Osteocyte (in vitro differentiated cells): ENCODE measurements around the gene APOC3. TPM values are rescaled to one million over a fixed set of nuclear protein-coding genes. Genes with fewer than 3 reads are reported as not detected.

Experiments used
- DNase-seq: peaks from one replicate; pipeline ENCODE4 v3.0.0; 2021; ENCODE audit warnings: mixed read lengths; ENCODE audit not compliant: unreplicated experiment; ENCODE audit errors: extremely low spot score
- H3K27ac Mint-ChIP-seq: one replicate; pipeline ENCODE4 v1.8.0; 2021; ENCODE audit warnings: mild to moderate bottlenecking, mixed read lengths; ENCODE audit not compliant: unreplicated experiment
- H3K27me3 Mint-ChIP-seq: one replicate; pipeline ENCODE4 v1.8.0; 2021; ENCODE audit warnings: mixed read lengths; ENCODE audit not compliant: unreplicated experiment
- H3K36me3 Mint-ChIP-seq: one replicate; pipeline ENCODE4 v1.8.0; 2021; ENCODE audit warnings: mixed read lengths; ENCODE audit not compliant: unreplicated experiment
- H3K4me1 Mint-ChIP-seq: one replicate; pipeline ENCODE4 v1.8.0; 2021; ENCODE audit warnings: mixed read lengths; ENCODE audit not compliant: unreplicated experiment
- H3K4me3 Mint-ChIP-seq: one replicate; pipeline ENCODE4 v1.8.0; 2021; ENCODE audit warnings: mild to moderate bottlenecking, moderate library complexity, mixed read lengths; ENCODE audit not compliant: unreplicated experiment
- H3K9me3 Mint-ChIP-seq: one replicate; pipeline ENCODE4 v1.8.0; 2021; ENCODE audit warnings: mixed read lengths; ENCODE audit not compliant: unreplicated experiment
- CTCF ChIP-seq: fragments of 200-600 bp; sonication (generic); IDR thresholded peaks from 2 replicates; pipeline ENCODE4 v1.5.0; 2021; ENCODE audit warnings: antibody characterized with exemption, mild to moderate bottlenecking, moderate library complexity
- total RNA-seq: library from RNA; stranded (reverse); gene quantifications from 2 replicates; pipeline ENCODE4 v1.2.1, GENCODE V29; 2021

Gene APOC3
- total RNA-seq, 1 donor from 2014 or later, result not detected

- TF ChIP-seq CTCF, result no peak
- Mint-ChIP-seq H3K9me3 (no peaks in the 10 kb centered on the region), H3K4me1 (no peaks in the 10 kb centered on the region), H3K27ac (no peak overlapping the region), H3K27me3 (no peaks in the 10 kb centered on the region), H3K36me3 (peaks cover 56% of the 10 kb centered on the region), H3K4me3 (no peak overlapping the region)
- DNase-seq, result no peak
These were observed 36.0 kb downstream of the APOC3 start for GRCh38 chr11:116865696-116866095.

- H3K27ac Mint-ChIP-seq, result no peak overlapping the region
- TF ChIP-seq CTCF, result no peak
- no peak overlapping the region for H3K4me3 Mint-ChIP-seq
- DNase-seq, result no peak
- H3K4me1 Mint-ChIP-seq, result peaks cover 10% of the 10 kb centered on the region
- no peaks in the 10 kb centered on the region for H3K9me3 Mint-ChIP-seq
- H3K36me3 Mint-ChIP-seq, result peaks cover 55% of the 10 kb centered on the region
- no peaks in the 10 kb centered on the region for H3K27me3 Mint-ChIP-seq
These were observed 37.2 kb downstream of the APOC3 start for GRCh38 chr11:116866804-116867455.

- DNase-seq, result no peak
- TF ChIP-seq CTCF, result no peak
- peaks cover 11% of the 10 kb centered on the region for H3K4me1 Mint-ChIP-seq
- H3K9me3 Mint-ChIP-seq, result no peaks in the 10 kb centered on the region
- no peak overlapping the region for H3K4me3 Mint-ChIP-seq
- H3K27ac Mint-ChIP-seq, result no peak overlapping the region
- no peaks in the 10 kb centered on the region for H3K27me3 Mint-ChIP-seq
- H3K36me3 Mint-ChIP-seq, result peaks cover 54% of the 10 kb centered on the region
These were observed 37.9 kb downstream of the APOC3 start for GRCh38 chr11:116867619-116868018.

- TF ChIP-seq CTCF, result no peak
- Mint-ChIP-seq H3K27ac (no peak overlapping the region), H3K36me3 (peaks cover 58% of the 10 kb centered on the region), H3K9me3 (no peaks in the 10 kb centered on the region), H3K4me3 (no peak overlapping the region), H3K4me1 (peaks cover 11% of the 10 kb centered on the region), H3K27me3 (no peaks in the 10 kb centered on the region)
- DNase-seq, result no peak
These were observed 38.4 kb downstream of the APOC3 start for GRCh38 chr11:116868066-116868465.

- Mint-ChIP-seq H3K9me3 (no peaks in the 10 kb centered on the region), H3K36me3 (peaks cover 60% of the 10 kb centered on the region), H3K27me3 (no peaks in the 10 kb centered on the region)
These were observed 39.9 kb downstream of the APOC3 start for GRCh38 chr11:116869610-116870009.

More at GRCh38 chr11:116869610-116870009, 39.9 kb downstream of the APOC3 start:
- DNase-seq, result no peak
- Mint-ChIP-seq H3K4me1 (peaks cover 11% of the 10 kb centered on the region), H3K4me3 (no peak overlapping the region), H3K27ac (no peak overlapping the region)
- TF ChIP-seq CTCF, result no peak
